Ishikawa (cell line): ENCODE measurements around the gene CTNND2.

Experiments
- EP300 ChIP-seq: IDR thresholded peaks from 2 replicates; pipeline ENCODE4 v1.6.1; 2012; ENCODE audit warnings: borderline replicate concordance
- RAD21 ChIP-seq: IDR thresholded peaks from 2 replicates; pipeline ENCODE4 v1.6.1; 2012; ENCODE audit warnings: low read depth
- TAF1 ChIP-seq: IDR thresholded peaks from 2 replicates; pipeline ENCODE4 v1.6.1; 2012; ENCODE audit warnings: low read depth, mild to moderate bottlenecking
- TCF12 ChIP-seq: IDR thresholded peaks from 2 replicates; pipeline ENCODE4 v1.6.1; 2012; ENCODE audit warnings: low read depth
- YY1 ChIP-seq: IDR thresholded peaks from 2 replicates; pipeline ENCODE4 v1.6.1; 2012; ENCODE audit warnings: low read depth
- ZBTB7A ChIP-seq: IDR thresholded peaks from 2 replicates; pipeline ENCODE4 v1.6.1; 2012; ENCODE audit warnings: low read depth
- TF ChIP-seq, protein P1 (sequence below): IDR thresholded peaks from 2 replicates; pipeline ENCODE4 v1.6.1; 2012
- TF ChIP-seq, protein P2 (sequence below): IDR thresholded peaks from 2 replicates; pipeline ENCODE4 v1.6.1; 2012; ENCODE audit warnings: low read depth, mild to moderate bottlenecking

- no peak for TF ChIP-seq TCF12
- TF ChIP-seq, protein P1, sequence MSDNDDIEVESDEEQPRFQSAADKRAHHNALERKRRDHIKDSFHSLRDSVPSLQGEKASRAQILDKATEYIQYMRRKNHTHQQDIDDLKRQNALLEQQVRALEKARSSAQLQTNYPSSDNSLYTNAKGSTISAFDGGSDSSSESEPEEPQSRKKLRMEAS, result no peak
- TF ChIP-seq YY1, result no peak
- no peak for TF ChIP-seq RAD21
- TF ChIP-seq, protein P2, sequence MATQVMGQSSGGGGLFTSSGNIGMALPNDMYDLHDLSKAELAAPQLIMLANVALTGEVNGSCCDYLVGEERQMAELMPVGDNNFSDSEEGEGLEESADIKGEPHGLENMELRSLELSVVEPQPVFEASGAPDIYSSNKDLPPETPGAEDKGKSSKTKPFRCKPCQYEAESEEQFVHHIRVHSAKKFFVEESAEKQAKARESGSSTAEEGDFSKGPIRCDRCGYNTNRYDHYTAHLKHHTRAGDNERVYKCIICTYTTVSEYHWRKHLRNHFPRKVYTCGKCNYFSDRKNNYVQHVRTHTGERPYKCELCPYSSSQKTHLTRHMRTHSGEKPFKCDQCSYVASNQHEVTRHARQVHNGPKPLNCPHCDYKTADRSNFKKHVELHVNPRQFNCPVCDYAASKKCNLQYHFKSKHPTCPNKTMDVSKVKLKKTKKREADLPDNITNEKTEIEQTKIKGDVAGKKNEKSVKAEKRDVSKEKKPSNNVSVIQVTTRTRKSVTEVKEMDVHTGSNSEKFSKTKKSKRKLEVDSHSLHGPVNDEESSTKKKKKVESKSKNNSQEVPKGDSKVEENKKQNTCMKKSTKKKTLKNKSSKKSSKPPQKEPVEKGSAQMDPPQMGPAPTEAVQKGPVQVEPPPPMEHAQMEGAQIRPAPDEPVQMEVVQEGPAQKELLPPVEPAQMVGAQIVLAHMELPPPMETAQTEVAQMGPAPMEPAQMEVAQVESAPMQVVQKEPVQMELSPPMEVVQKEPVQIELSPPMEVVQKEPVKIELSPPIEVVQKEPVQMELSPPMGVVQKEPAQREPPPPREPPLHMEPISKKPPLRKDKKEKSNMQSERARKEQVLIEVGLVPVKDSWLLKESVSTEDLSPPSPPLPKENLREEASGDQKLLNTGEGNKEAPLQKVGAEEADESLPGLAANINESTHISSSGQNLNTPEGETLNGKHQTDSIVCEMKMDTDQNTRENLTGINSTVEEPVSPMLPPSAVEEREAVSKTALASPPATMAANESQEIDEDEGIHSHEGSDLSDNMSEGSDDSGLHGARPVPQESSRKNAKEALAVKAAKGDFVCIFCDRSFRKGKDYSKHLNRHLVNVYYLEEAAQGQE, result no peak
- TF ChIP-seq TAF1, result no peak
- TF ChIP-seq EP300, result no peak
- TF ChIP-seq ZBTB7A, result no peak
Observed at GRCh38 chr5:11426442-11426841, 477.8 kb downstream of the CTNND2 start.
